Transverse colon (tissue), 4 donors: ENCODE data around the gene NEK9. TPM values are rescaled to one million over a fixed set of nuclear protein-coding genes. Genes with fewer than 3 reads are reported as not detected.

Source experiments
- DNase-seq: peaks from one replicate; pipeline ENCODE4 v3.0.0-alpha.2; 2019
- H3K27ac ChIP-seq, 4 donors: fragments of 200-600 bp; sonication (generic); 2 replicates each; pipeline ENCODE4 v1.5.1; 2016 to 2018; ENCODE audit warnings: inconsistent platforms in 4 of 4
- H3K27me3 ChIP-seq: fragments of 200-600 bp; sonication (generic); 2 replicates; pipeline ENCODE4 v1.5.1; 2017; ENCODE audit warnings: inconsistent platforms
- H3K36me3 ChIP-seq, 4 donors: fragments of 200-600 bp; sonication (generic); 2 replicates each; pipeline ENCODE4 v1.5.1; 2017 to 2019; ENCODE audit warnings: inconsistent platforms in 4 of 4
- H3K4me1 ChIP-seq, 4 donors: fragments of 200-600 bp; sonication (generic); 2 replicates each; pipeline ENCODE4 v1.5.1; 2017 to 2020; ENCODE audit warnings: inconsistent platforms in 4 of 4
- H3K4me3 ChIP-seq, 4 donors: fragments of 200-600 bp; sonication (generic); 1 replicate in 1 of 4; 2 replicates in 3 of 4; pipeline versions ENCODE4 v1.5.1 to v1.6.1; 2017 to 2019; ENCODE audit warnings: inconsistent platforms in 4 of 4
- H3K9me3 ChIP-seq, 2 donors: fragments of 200-600 bp; sonication (generic); 2 replicates each; pipeline ENCODE4 v1.5.1; 2017 to 2019; ENCODE audit warnings: inconsistent platforms in 2 of 2
- CTCF ChIP-seq, 5 experiments: fragments of 200-600 bp in 3 of 5; fragments of 450-650 bp in 2 of 5; sonication (generic) in 3 of 5; IDR thresholded peaks; 1 replicate in 2 of 5; 2 replicates in 3 of 5; pipeline ENCODE4 v1.5.1; 2016 to 2017; ENCODE audit warnings: antibody characterized with exemption in 5 of 5, inconsistent platforms in 3 of 5, mild to moderate bottlenecking in 2 of 5, moderate library complexity in 1 of 5
- EP300 ChIP-seq: sonication (generic); formaldehyde crosslinking; IDR thresholded peaks from one replicate; pipeline ENCODE4 v1.6.1; 2017; ENCODE audit warnings: antibody characterized with exemption, low read depth
- POLR2A ChIP-seq: fragments of 450-650 bp; IDR thresholded peaks from one replicate; pipeline ENCODE4 v1.6.1; 2016; ENCODE audit warnings: antibody characterized with exemption, mild to moderate bottlenecking, moderate library complexity
- POLR2AphosphoS5 ChIP-seq, 3 donors: sonication (generic); formaldehyde crosslinking; IDR thresholded peaks; one replicate each; pipeline ENCODE4 v1.6.1; 2016; ENCODE audit warnings: antibody characterized with exemption in 3 of 3
- WGBS, 2 donors: methylation state at CpG; one replicate each; pipeline ENCODE4 v1.1.5; 2018; ENCODE audit warnings: low coverage in 1 of 2; 5-methylcytosine and 5-hydroxymethylcytosine counted together
- in situ Hi-C, 4 donors: fragments of 200-750 bp; cut with MboI; loops; one replicate each; pipeline versions ENCODE4 v1.15.0 to v1.15.1; 2017; ENCODE audit warnings: low sequenced_read_pairs in 3 of 4, low pct_ligation_motif_present in 1 of 4, low pct_unique_long_range_greater_than_20kb in 1 of 4
- intact Hi-C: fragments of 100-400 bp; cut with DNase I; formaldehyde crosslinking; loops from one replicate; pipeline ENCODE4 v1.15.1; 2023; ENCODE audit warnings: low total_unique reads
- total RNA-seq, 4 donors: library from RNA; depleted of rRNA; stranded (reverse); fragments of >200 nt; gene quantifications; one replicate each; pipeline ENCODE4 v1.1.0, GENCODE V29; 2016

NEK9 gene
- total RNA-seq, 4 donors from 2014 or later = 24.4 to 121 (median 53.4) TPM

GRCh38 chr14:75170772-75171171 is 43.9 kb upstream of the NEK9 start:
- Histone ChIP-seq H3K4me3 (no peak overlapping the region), H3K27me3 (no peaks in the 10 kb centered on the region), H3K4me1 (peaks cover 14 to 88% (median 29%) of the 10 kb centered on the region in 4 donors), H3K36me3 (no peaks in the 10 kb centered on the region), H3K27ac (no peak overlapping the region), H3K9me3 (no peaks in the 10 kb centered on the region)
- 67 to 71% methylated on average over 4 of the region's 4 CpGs for WGBS, 2 donors
- DNase-seq = no peak
- no peak for TF ChIP-seq POLR2A
- TF ChIP-seq CTCF (IDR thresholded peaks at IDR 0.05) = no peak
- no peak for TF ChIP-seq EP300
- TF ChIP-seq POLR2AphosphoS5 (IDR thresholded peaks at IDR 0.05) = no peak
- in situ Hi-C loops = no loop called here
- intact Hi-C loops = no loop called here

GRCh38 chr14:75168586-75169335 is 41.9 kb upstream of the NEK9 start:
- in situ Hi-C loops (no loop called here), intact Hi-C loops (no loop called here)
- no peak for DNase-seq
- no peaks in the 10 kb centered on the region for H3K36me3 ChIP-seq
- 61 to 66% methylated on average over 3 of the region's 3 CpGs for WGBS, 2 donors
- peaks cover 6 to 86% (median 20%) of the 10 kb centered on the region in 4 donors for H3K4me1 ChIP-seq
- H3K27me3 ChIP-seq = no peaks in the 10 kb centered on the region
- no peaks in the 10 kb centered on the region for H3K9me3 ChIP-seq
- H3K4me3 ChIP-seq = no peak overlapping the region
- TF ChIP-seq EP300 = no peak
- no peak for TF ChIP-seq POLR2A
- TF ChIP-seq CTCF (IDR thresholded peaks at IDR 0.05) = no peak
- TF ChIP-seq POLR2AphosphoS5 (IDR thresholded peaks at IDR 0.05) = no peak
- no peak overlapping the region for H3K27ac ChIP-seq

GRCh38 chr14:75167325-75167724 is 40.5 kb upstream of the NEK9 start:
- Histone ChIP-seq H3K27ac (no peak overlapping the region), H3K4me1 (peaks cover 6 to 90% (median 18%) of the 10 kb centered on the region in 4 donors), H3K36me3 (no peaks in the 10 kb centered on the region), H3K27me3 (no peaks in the 10 kb centered on the region), H3K9me3 (no peaks in the 10 kb centered on the region), H3K4me3 (no peak overlapping the region)
- TF ChIP-seq CTCF (IDR thresholded peaks at IDR 0.05) = no peak
- no peak for TF ChIP-seq POLR2AphosphoS5 (IDR thresholded peaks at IDR 0.05)
- no peak for TF ChIP-seq POLR2A
- TF ChIP-seq EP300 = no peak
- 81% methylated on average over 2 of the region's 2 CpGs; no CpG with 5 or more reads in 1 of the 2 donors for WGBS, 2 donors
- in situ Hi-C loops (no loop called here), intact Hi-C loops (no loop called here)
- DNase-seq = no peak

DNA sequence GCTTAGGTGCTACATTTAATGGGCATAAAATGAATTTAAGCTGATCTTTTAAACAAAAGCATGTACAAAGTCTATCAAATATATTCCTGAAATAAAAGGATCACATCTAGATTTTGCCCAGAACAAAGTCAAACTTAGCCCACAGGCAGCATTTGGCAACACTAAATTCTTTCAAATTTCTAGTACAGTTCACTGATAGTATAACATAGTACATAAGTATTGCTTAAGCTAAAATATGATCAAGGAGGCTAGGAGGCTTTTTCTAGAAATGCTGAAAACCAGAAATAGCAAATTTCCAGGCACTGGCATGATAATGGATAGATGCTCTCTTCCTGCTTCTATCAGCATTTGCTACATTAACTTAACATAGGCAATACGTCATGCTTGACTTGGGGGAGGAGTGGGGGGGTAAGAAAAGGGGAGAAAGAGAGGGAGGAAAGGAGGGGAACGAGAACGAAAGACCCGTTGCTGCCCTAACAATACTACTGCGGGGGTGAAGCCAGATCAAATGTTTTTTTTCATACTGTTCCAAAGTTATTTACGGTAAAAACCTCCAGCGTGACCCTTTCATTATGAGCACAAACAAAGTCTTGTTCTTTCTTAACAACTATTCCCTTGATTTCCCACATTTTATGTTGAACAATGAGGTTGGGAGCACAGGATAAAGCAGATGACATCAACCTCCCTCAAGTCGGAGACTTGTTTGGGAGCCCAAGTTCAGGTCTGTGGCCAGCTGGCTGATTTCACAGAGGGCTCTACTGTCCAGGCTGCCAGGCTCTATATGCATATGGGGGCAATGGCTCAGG is 38.9 kb upstream of the NEK9 start:
- intact Hi-C loops = no loop called here
- no peak for TF ChIP-seq POLR2AphosphoS5 (IDR thresholded peaks at IDR 0.05)
- TF ChIP-seq POLR2A = no peak
- no peak for TF ChIP-seq EP300
- no peak for TF ChIP-seq CTCF (IDR thresholded peaks at IDR 0.05)
- in situ Hi-C loops = no loop called here
- WGBS, 2 donors = 52 to 74% methylated on average over 7 to 8 of the region's 8 CpGs
- Histone ChIP-seq H3K4me1 (peaks cover 6 to 94% (median 22%) of the 10 kb centered on the region in 4 donors), H3K9me3 (no peaks in the 10 kb centered on the region), H3K36me3 (no peaks in the 10 kb centered on the region), H3K27me3 (no peaks in the 10 kb centered on the region), H3K4me3 (no peak overlapping the region), H3K27ac (peak overlapping the region; percentile 2 to 14 (median 5))
- no peak for DNase-seq
